Epithelial cell of esophagus (primary cell): ENCODE data around the gene LTF.
A peak's percentile ranks its signal among the peaks of the same experiment; 100 is the strongest.

Experiments
- DNase-seq: peaks from one replicate; pipeline ENCODE4 v3.0.0; 2010; ENCODE audit warnings: low read depth
- H3K4me3 ChIP-seq: 2 replicates; pipeline ENCODE4 v1.5.1; 2011; ENCODE audit warnings: mild to moderate bottlenecking, low read length, control low read depth
- CTCF ChIP-seq: IDR thresholded peaks from 2 replicates; pipeline ENCODE4 v1.5.1; 2011; ENCODE audit warnings: low read depth, mild to moderate bottlenecking, low read length, control low read depth, inconsistent platforms; ENCODE audit not compliant: insufficient read depth; ENCODE audit errors: missing control alignments

LTF gene

DNA sequence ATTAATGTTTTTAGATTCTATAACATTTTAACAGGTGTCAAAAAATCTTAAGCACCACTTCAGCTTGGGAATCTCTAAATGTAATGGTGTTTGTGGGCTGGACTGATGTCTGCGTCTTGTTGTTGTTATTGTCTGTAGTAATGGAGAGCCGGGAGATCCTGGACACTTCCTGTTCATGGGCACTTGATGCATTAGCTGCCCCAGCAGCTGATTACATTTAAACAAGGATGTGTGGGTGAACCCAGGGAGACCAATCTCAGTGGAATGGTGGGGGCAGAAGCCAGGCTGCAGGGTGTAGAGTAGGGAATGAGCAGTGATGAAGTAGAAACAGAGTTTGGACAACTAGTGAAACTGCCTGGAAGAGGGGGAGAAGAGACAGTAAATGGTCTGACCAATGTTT is 65.6 kb downstream of the LTF start:
- no peak overlapping the region for H3K4me3 ChIP-seq
- DNase-seq, result no peak
- TF ChIP-seq CTCF, result no peak

- TF ChIP-seq CTCF, result no peak
- H3K4me3 ChIP-seq, result no peak overlapping the region
- no peak for DNase-seq
These were observed 66.3 kb downstream of the LTF start for GRCh38 chr3:46398186-46398955.

- H3K4me3 ChIP-seq, result no peak overlapping the region
- no peak for DNase-seq
- no peak for TF ChIP-seq CTCF
These were observed 67.6 kb downstream of the LTF start for GRCh38 chr3:46397111-46397510.

GRCh38 chr3:46395766-46396530 is 68.8 kb downstream of the LTF start:
- DNase-seq, result no peak
- TF ChIP-seq CTCF, result no peak
- no peak overlapping the region for H3K4me3 ChIP-seq

GRCh38 chr3:46395210-46395661 is 69.5 kb downstream of the LTF start:
- no peak for TF ChIP-seq CTCF
- no peak overlapping the region for H3K4me3 ChIP-seq
- DNase-seq, result peak; percentile 38

GRCh38 chr3:46393554-46394434 is 70.9 kb downstream of the LTF start:
- H3K4me3 ChIP-seq, result no peak overlapping the region
- DNase-seq, result peak; percentile 51
- no peak for TF ChIP-seq CTCF
